ENCODE results near the gene CYB561D1. TPM values are rescaled to one million over a fixed set of nuclear protein-coding genes. Genes with fewer than 3 reads are reported as not detected.

Gene CYB561D1
- total and polyA plus RNA-seq, 2 donors (not counting 3 experiments of a cell fraction or from before 2014, with no cell fraction given), result 7.2 to 7.3 TPM

DNA sequence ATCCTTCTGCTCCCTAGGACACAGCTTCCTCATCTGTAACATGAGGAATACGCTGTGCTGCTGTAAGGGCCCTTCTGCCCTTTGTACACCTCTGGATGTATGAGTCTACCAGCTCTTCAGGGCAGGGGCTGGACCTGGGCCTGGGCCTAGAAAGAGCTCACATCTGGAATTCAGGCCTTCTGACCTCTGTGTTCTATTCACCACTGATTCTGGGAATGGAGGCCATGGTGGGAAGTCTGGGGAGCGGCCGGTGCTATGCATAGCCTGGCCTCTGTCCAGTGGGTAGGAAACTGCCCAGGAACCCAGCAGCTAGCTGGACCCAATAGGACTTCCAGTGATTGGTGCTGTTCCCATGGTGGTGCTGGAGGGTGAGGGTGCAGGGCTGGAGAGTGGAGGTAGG is 34.8 kb downstream of the CYB561D1 start:
- Histone ChIP-seq H3K27me3 (ENCODE audit: control insufficient read depth in 2 of 2, insufficient read depth in 2 of 2, low read length in 2 of 2) (peaks cover 2 to 13% of the 10 kb centered on the region in 2 experiments), H3K4me2 (ENCODE audit: insufficient read depth, low read length) (no peak overlapping the region), H3K9me3 (replicated peaks; ENCODE audit: control insufficient read depth, insufficient read depth, low read length) (no peaks in the 10 kb centered on the region), H2AFZ (ENCODE audit: low read depth, low read length) (no peak overlapping the region), H3K36me3 (ENCODE audit: control insufficient read depth in 2 of 2, extremely low read depth in 1 of 2, insufficient read depth in 2 of 2, low read length in 2 of 2) (no peaks in the 10 kb centered on the region), H3K9ac (replicated peaks; ENCODE audit: extremely low read depth, insufficient read depth, low read length) (no peak overlapping the region), H3K4me3 (replicated peaks in 1 of 3; ENCODE audit: insufficient read depth in 1 of 3, low read depth in 1 of 3, low read length in 3 of 3) (no peak overlapping the region), H3K27ac (ENCODE audit: insufficient read depth, low read depth, low read length) (no peak overlapping the region), H4K20me1 (replicated peaks; ENCODE audit: control insufficient read depth, extremely low read depth, insufficient read depth, low read length) (no peaks in the 10 kb centered on the region), H3K9me1 (replicated peaks; ENCODE audit: control insufficient read depth, extremely low read depth, insufficient read depth, low read length) (no peaks in the 10 kb centered on the region), H3K79me2 (ENCODE audit: control insufficient read depth, insufficient read depth, low read length) (no peaks in the 10 kb centered on the region), H3K4me1 (ENCODE audit: control insufficient read depth, extremely low read depth, insufficient read depth, low read length) (peaks cover 4% of the 10 kb centered on the region)
- POLR2A ChIA-PET, result no interaction called here
- FAIRE-seq, result no peak
- intact Hi-C loops (cut with micrococcal nuclease), result no loop called here
- DNase-seq (ENCODE audit: low read depth, low spot score), result no peak
- TF ChIP-seq FOS (IDR thresholded peaks at IDR 0.05; ENCODE audit: borderline replicate concordance, insufficient read depth, low read length) (no peak), EZH2 (IDR thresholded peaks at IDR 0.05; ENCODE audit: borderline replicate concordance, low read depth, low read length, severe bottlenecking) (no peak), GATA2 (IDR thresholded peaks at IDR 0.05; ENCODE audit: insufficient read depth, insufficient read length, low read depth, low read length) (no peak), MYC (IDR thresholded peaks at IDR 0.05; ENCODE audit: low read depth, low read length) (no peak), POLR2A (IDR thresholded peaks at IDR 0.05; ENCODE audit: low read depth, low read length) (no peak), JUN (IDR thresholded peaks at IDR 0.05; ENCODE audit: borderline replicate concordance, insufficient read depth, insufficient read length, low read depth) (no peak), POLR2AphosphoS5 (IDR thresholded peaks at IDR 0.05; ENCODE audit: insufficient read depth, low read depth, low read length) (no peak)
- TF ChIP-seq, protein P1, sequence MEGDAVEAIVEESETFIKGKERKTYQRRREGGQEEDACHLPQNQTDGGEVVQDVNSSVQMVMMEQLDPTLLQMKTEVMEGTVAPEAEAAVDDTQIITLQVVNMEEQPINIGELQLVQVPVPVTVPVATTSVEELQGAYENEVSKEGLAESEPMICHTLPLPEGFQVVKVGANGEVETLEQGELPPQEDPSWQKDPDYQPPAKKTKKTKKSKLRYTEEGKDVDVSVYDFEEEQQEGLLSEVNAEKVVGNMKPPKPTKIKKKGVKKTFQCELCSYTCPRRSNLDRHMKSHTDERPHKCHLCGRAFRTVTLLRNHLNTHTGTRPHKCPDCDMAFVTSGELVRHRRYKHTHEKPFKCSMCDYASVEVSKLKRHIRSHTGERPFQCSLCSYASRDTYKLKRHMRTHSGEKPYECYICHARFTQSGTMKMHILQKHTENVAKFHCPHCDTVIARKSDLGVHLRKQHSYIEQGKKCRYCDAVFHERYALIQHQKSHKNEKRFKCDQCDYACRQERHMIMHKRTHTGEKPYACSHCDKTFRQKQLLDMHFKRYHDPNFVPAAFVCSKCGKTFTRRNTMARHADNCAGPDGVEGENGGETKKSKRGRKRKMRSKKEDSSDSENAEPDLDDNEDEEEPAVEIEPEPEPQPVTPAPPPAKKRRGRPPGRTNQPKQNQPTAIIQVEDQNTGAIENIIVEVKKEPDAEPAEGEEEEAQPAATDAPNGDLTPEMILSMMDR (IDR thresholded peaks at IDR 0.05; ENCODE audit: extremely low read depth in 1 of 2, insufficient read depth in 1 of 2, low read depth in 1 of 2, low read length in 2 of 2), result no peak
- TF ChIP-seq, protein P2, sequence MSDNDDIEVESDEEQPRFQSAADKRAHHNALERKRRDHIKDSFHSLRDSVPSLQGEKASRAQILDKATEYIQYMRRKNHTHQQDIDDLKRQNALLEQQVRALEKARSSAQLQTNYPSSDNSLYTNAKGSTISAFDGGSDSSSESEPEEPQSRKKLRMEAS (IDR thresholded peaks at IDR 0.05; ENCODE audit: insufficient read depth, insufficient read length), result no peak
- dilution Hi-C loops (cut with MboI; ENCODE audit: extremely low pct_ligation_motif_present, low sequenced_read_pairs), result no loop called here
- CTCF ChIA-PET, result interaction anchor here (18.7 kb wide), 1 partner anchor 29 kb away, joined by 955 read pairs; the partner anchor contains the start of genes AMIGO1 and CYB561D1
- BruUV-seq (replicated peaks), result no TSS peak

Data from endothelial cell of umbilical vein (primary cell).